ENCODE measurements around the gene UGT1A5. TPM values are rescaled to one million over a fixed set of nuclear protein-coding genes. Genes with fewer than 3 reads are reported as not detected.
"Not testable (repeated sequence)": the region's sequence is repeated elsewhere in the genome, so short reads cannot be mapped to it uniquely, and the experiment has no call there.

The UGT1A5 gene
- polyA plus RNA-seq, 2 donors, result 0.01 to 2.9 TPM

DNA sequence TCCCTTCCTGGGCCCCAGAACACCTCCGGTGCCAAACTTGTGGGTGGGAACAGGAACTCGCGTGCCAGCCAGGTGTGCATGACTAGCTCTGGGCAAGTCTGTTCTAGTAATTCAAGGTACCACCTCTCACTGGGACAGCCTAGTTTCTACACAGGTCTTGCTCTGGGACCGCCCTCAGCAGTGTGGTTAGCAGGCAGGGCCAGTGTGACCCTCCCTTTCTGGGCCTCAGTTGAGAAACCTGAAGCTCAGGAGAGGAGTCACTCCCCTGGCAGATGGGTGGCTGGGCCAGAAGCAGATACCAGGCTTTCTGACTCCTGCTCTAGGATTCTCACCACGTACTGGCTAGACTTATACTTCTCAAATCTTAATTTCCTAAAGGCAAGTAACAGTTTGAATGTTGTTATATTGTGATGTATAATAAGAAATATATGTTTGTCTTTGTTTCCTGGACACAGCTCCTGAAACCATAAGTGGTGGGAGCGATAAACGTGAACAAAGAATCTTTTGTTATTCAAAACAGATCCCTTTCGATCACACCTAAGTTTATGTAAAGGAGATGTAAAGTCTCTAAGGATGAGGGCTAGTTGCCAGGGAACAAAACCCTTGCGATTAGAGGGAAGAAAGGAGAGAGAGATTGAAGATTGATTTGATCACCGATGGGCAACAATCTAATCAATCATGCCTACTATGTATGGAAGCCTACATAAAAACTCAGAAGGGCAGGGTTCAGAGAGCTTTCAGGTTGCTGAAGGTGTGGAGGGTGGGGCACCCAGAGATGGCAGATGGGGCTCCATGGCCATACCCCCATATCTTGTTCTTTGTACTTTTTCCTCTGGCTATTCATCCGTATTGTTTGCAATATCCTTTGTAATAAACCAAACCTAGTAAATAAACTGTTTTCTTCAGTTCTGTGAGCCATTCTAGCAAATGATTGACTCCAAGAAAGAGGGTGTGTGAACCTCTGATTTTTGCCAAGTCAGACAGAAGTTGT, 21.0 kb upstream of the UGT1A5 start:
- peak overlapping the region; percentile 22 to 55 for H3K4me3 ChIP-seq (ENCODE audit: low read depth in 1 of 2, low read length in 2 of 2)

DNA sequence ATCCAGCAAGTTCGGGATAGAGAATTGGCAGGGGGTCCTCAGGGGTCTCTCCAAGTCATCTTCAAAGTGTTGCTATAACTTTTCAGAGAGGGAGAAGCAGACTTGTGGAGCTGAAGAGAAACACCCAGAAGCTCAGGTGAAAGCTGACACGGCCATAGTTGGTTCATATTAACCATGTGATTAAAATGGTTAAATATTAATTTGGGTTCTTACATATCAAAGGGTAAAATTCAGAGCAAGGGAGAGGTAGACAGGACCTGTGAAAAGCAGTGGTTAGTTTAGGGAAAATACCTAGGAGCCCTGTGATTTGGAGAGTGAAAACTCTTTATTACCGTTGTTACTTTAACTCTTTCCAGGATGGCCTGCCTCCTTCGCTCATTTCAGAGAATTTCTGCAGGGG, 20.1 kb upstream of the UGT1A5 start, which contains the start of gene UGT1A6:
TSS of gene UGT1A6 (plus strand) at position 243 of the 400 bp plus-strand sequence. CDS start at position 358, 115 bp downstream.
- no peaks in the 10 kb centered on the region for H3K9me3 ChIP-seq (ENCODE audit: control insufficient read depth in 2 of 2, insufficient read depth in 1 of 2, low read depth in 1 of 2, low read length in 1 of 2)
- H3K27me3 ChIP-seq (ENCODE audit: control insufficient read depth in 1 of 2, insufficient read depth in 2 of 2, low read length in 2 of 2), result no peaks in the 10 kb centered on the region
- H3K4me1 ChIP-seq (ENCODE audit: control insufficient read depth in 2 of 2, insufficient read depth in 2 of 2, low read length in 1 of 2), result peaks cover 0 to 6% of the 10 kb centered on the region in 2 donors
- H3K27ac ChIP-seq (ENCODE audit: low read depth in 2 of 2, low read length in 1 of 2), result peak within 1 kb of the TSS; percentile 85 to 86
- WGBS, 2 donors, result 52 to 70% methylated on average over 4 of the region's 4 CpGs
- peak within 1 kb of the TSS; percentile 22 to 55 for H3K4me3 ChIP-seq (ENCODE audit: low read depth in 1 of 2, low read length in 2 of 2)
- H3K36me3 ChIP-seq (ENCODE audit: control insufficient read depth in 2 of 2, insufficient read depth in 2 of 2, low read length in 1 of 2), result no peaks in the 10 kb centered on the region

More for the DNA sequence above, 21.0 kb upstream of the UGT1A5 start:
- Histone ChIP-seq H3K9me3 (ENCODE audit: control insufficient read depth in 2 of 2, insufficient read depth in 1 of 2, low read depth in 1 of 2, low read length in 1 of 2) (no peaks in the 10 kb centered on the region), H3K27me3 (ENCODE audit: control insufficient read depth in 1 of 2, insufficient read depth in 2 of 2, low read length in 2 of 2) (no peaks in the 10 kb centered on the region), H3K4me1 (ENCODE audit: control insufficient read depth in 2 of 2, insufficient read depth in 2 of 2, low read length in 1 of 2) (peaks cover 0 to 6% of the 10 kb centered on the region in 2 donors), H3K27ac (ENCODE audit: low read depth in 2 of 2, low read length in 1 of 2) (peak overlapping the region; percentile 86 to 91), H3K36me3 (ENCODE audit: control insufficient read depth in 2 of 2, insufficient read depth in 2 of 2, low read length in 1 of 2) (no peaks in the 10 kb centered on the region)
- 47 to 51% methylated on average over 11 of the region's 11 CpGs for WGBS, 2 donors

DNA sequence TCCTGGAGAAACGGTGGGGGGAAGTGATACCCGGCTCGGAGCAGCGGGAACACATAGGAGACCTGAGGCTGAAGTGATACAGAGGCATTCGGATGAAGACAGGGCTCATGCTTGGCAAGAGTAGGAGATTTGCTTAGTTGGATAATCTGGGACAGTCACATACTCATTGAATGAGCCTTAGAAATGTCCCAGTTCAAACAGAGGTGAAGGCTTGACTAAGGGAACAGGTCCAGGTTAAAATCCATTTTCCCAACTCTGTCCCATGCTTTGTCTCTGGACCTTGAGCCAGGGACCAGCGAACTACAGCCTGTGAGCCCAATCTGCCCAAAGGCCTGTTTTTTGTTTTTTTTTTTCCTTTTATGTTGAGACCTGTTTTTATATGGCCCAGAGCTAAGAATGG, 18.7 kb upstream of the UGT1A5 start:
- Histone ChIP-seq H3K4me3 (ENCODE audit: low read depth in 1 of 2, low read length in 2 of 2) (peak overlapping the region in 1 of 2 donors; percentile 55), H3K27ac (ENCODE audit: low read depth in 2 of 2, low read length in 1 of 2) (peak overlapping the region; percentile 26 to 85), H3K9me3 (ENCODE audit: control insufficient read depth in 2 of 2, insufficient read depth in 1 of 2, low read depth in 1 of 2, low read length in 1 of 2) (no peaks in the 10 kb centered on the region), H3K27me3 (ENCODE audit: control insufficient read depth in 1 of 2, insufficient read depth in 2 of 2, low read length in 2 of 2) (no peaks in the 10 kb centered on the region), H3K36me3 (ENCODE audit: control insufficient read depth in 2 of 2, insufficient read depth in 2 of 2, low read length in 1 of 2) (no peaks in the 10 kb centered on the region), H3K4me1 (ENCODE audit: control insufficient read depth in 2 of 2, insufficient read depth in 2 of 2, low read length in 1 of 2) (peaks cover 0 to 10% of the 10 kb centered on the region in 2 donors)
- 44 to 48% methylated on average over 6 of the region's 6 CpGs for WGBS, 2 donors

- H3K36me3 ChIP-seq (ENCODE audit: control insufficient read depth in 2 of 2, insufficient read depth in 2 of 2, low read length in 1 of 2), result no peaks in the 10 kb centered on the region
- peak overlapping the region in 1 of 2 donors; percentile 68 for H3K27ac ChIP-seq (ENCODE audit: low read depth in 2 of 2, low read length in 1 of 2)
- no peaks in the 10 kb centered on the region for H3K27me3 ChIP-seq (ENCODE audit: control insufficient read depth in 1 of 2, insufficient read depth in 2 of 2, low read length in 2 of 2)
- peaks cover 0 to 4% of the 10 kb centered on the region in 2 donors for H3K4me1 ChIP-seq (ENCODE audit: control insufficient read depth in 2 of 2, insufficient read depth in 2 of 2, low read length in 1 of 2)
- 78 to 82% methylated on average over 4 of the region's 4 CpGs for WGBS, 2 donors
- peaks cover 0 to under 1% of the 10 kb centered on the region in 2 donors for H3K9me3 ChIP-seq (ENCODE audit: control insufficient read depth in 2 of 2, insufficient read depth in 1 of 2, low read depth in 1 of 2, low read length in 1 of 2)
- no peak overlapping the region for H3K4me3 ChIP-seq (ENCODE audit: low read depth in 1 of 2, low read length in 2 of 2)
These were observed 14.0 kb upstream of the UGT1A5 start for GRCh38 chr2:233698740-233699139.

DNA sequence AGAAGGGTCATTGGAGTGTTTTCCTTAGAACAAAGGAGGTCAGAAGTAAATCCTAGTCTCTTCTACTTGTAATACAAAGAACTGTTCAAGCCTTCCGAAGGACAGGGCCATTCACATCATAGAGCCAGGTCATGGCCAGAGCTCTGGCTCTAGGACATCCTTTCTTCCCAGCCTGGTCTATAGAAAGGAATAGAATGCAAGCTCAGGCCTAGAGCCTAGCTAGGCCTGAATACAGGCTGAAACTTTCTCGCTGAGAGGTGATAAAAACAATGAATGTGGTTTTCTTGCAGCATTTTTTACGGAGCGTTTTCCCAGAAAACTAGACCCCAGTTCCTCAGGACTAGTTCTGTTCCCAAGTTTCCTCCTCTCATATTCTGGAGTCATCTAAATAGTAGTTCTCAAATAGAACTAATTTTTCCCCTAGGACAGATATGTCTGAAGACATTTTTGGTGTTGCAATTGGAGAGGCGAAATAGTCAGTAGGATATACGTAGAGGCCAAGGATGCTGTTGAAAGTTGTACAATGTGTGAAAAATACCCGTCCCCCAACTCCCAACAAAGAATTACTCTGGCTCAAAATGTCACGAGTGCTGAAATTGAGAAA, 13.2 kb upstream of the UGT1A5 start:
- 90% methylated on average over 8 of the region's 8 CpGs for WGBS, 2 donors
- Histone ChIP-seq H3K36me3 (ENCODE audit: control insufficient read depth in 2 of 2, insufficient read depth in 2 of 2, low read length in 1 of 2) (no peaks in the 10 kb centered on the region), H3K27me3 (ENCODE audit: control insufficient read depth in 1 of 2, insufficient read depth in 2 of 2, low read length in 2 of 2) (no peaks in the 10 kb centered on the region), H3K4me1 (ENCODE audit: control insufficient read depth in 2 of 2, insufficient read depth in 2 of 2, low read length in 1 of 2) (peaks cover 0 to 4% of the 10 kb centered on the region in 2 donors), H3K27ac (ENCODE audit: low read depth in 2 of 2, low read length in 1 of 2) (peak overlapping the region; percentile 52 to 82), H3K9me3 (ENCODE audit: control insufficient read depth in 2 of 2, insufficient read depth in 1 of 2, low read depth in 1 of 2, low read length in 1 of 2) (peaks cover 0 to 2% of the 10 kb centered on the region in 2 donors), H3K4me3 (ENCODE audit: low read depth in 1 of 2, low read length in 2 of 2) (no peak overlapping the region)

- H3K27ac ChIP-seq (ENCODE audit: low read depth in 2 of 2, low read length in 1 of 2), result peak overlapping the region; percentile 52 to 82
These were observed 12.6 kb upstream of the UGT1A5 start for GRCh38 chr2:233700028-233700635.

GRCh38 chr2:233700842-233701241, 11.9 kb upstream of the UGT1A5 start:
- not testable (repeated sequence) for H3K36me3 ChIP-seq (ENCODE audit: control insufficient read depth in 2 of 2, insufficient read depth in 2 of 2, low read length in 1 of 2); H3K4me1 ChIP-seq (ENCODE audit: control insufficient read depth in 2 of 2, insufficient read depth in 2 of 2, low read length in 1 of 2); H3K4me3 ChIP-seq (ENCODE audit: low read depth in 1 of 2, low read length in 2 of 2); H3K27me3 ChIP-seq (ENCODE audit: control insufficient read depth in 1 of 2, insufficient read depth in 2 of 2, low read length in 2 of 2); H3K27ac ChIP-seq (ENCODE audit: low read depth in 2 of 2, low read length in 1 of 2); H3K9me3 ChIP-seq (ENCODE audit: control insufficient read depth in 2 of 2, insufficient read depth in 1 of 2, low read depth in 1 of 2, low read length in 1 of 2)
- 93% methylated on average over 5 of the region's 5 CpGs for WGBS, 2 donors

More at GRCh38 chr2:233700028-233700635, 12.6 kb upstream of the UGT1A5 start:
- no peaks in the 10 kb centered on the region for H3K27me3 ChIP-seq (ENCODE audit: control insufficient read depth in 1 of 2, insufficient read depth in 2 of 2, low read length in 2 of 2)
- H3K36me3 ChIP-seq (ENCODE audit: control insufficient read depth in 2 of 2, insufficient read depth in 2 of 2, low read length in 1 of 2), result no peaks in the 10 kb centered on the region
- H3K9me3 ChIP-seq (ENCODE audit: control insufficient read depth in 2 of 2, insufficient read depth in 1 of 2, low read depth in 1 of 2, low read length in 1 of 2), result peaks cover 0 to 2% of the 10 kb centered on the region in 2 donors
- 19 to 31% methylated on average over 1 of the region's 1 CpG for WGBS, 2 donors
- H3K4me1 ChIP-seq (ENCODE audit: control insufficient read depth in 2 of 2, insufficient read depth in 2 of 2, low read length in 1 of 2), result peaks cover 0 to 4% of the 10 kb centered on the region in 2 donors
- H3K4me3 ChIP-seq (ENCODE audit: low read depth in 1 of 2, low read length in 2 of 2), result no peak overlapping the region

- Histone ChIP-seq H3K9me3 (ENCODE audit: control insufficient read depth in 2 of 2, insufficient read depth in 1 of 2, low read depth in 1 of 2, low read length in 1 of 2) (peaks cover 0 to 2% of the 10 kb centered on the region in 2 donors), H3K27me3 (ENCODE audit: control insufficient read depth in 1 of 2, insufficient read depth in 2 of 2, low read length in 2 of 2) (no peaks in the 10 kb centered on the region), H3K36me3 (ENCODE audit: control insufficient read depth in 2 of 2, insufficient read depth in 2 of 2, low read length in 1 of 2) (no peaks in the 10 kb centered on the region), H3K4me3 (ENCODE audit: low read depth in 1 of 2, low read length in 2 of 2) (no peak overlapping the region), H3K4me1 (ENCODE audit: control insufficient read depth in 2 of 2, insufficient read depth in 2 of 2, low read length in 1 of 2) (peaks cover 0 to 13% of the 10 kb centered on the region in 2 donors), H3K27ac (ENCODE audit: low read depth in 2 of 2, low read length in 1 of 2) (no peak overlapping the region)
- WGBS, 2 donors, result 61 to 67% methylated on average over 3 of the region's 3 CpGs
These were observed 10.5 kb upstream of the UGT1A5 start for GRCh38 chr2:233702238-233702637.

GRCh38 chr2:233705911-233706506, 6.7 kb upstream of the UGT1A5 start:
- no peaks in the 10 kb centered on the region for H3K36me3 ChIP-seq (ENCODE audit: control insufficient read depth in 2 of 2, insufficient read depth in 2 of 2, low read length in 1 of 2)
- no peak overlapping the region for H3K4me3 ChIP-seq (ENCODE audit: low read depth in 1 of 2, low read length in 2 of 2)
- H3K27ac ChIP-seq (ENCODE audit: low read depth in 2 of 2, low read length in 1 of 2), result peak overlapping the region; percentile 86 to 90
- H3K9me3 ChIP-seq (ENCODE audit: control insufficient read depth in 2 of 2, insufficient read depth in 1 of 2, low read depth in 1 of 2, low read length in 1 of 2), result peaks cover 0 to 2% of the 10 kb centered on the region in 2 donors
- peaks cover 0 to 10% of the 10 kb centered on the region in 2 donors for H3K4me1 ChIP-seq (ENCODE audit: control insufficient read depth in 2 of 2, insufficient read depth in 2 of 2, low read length in 1 of 2)
- 39 to 44% methylated on average over 4 of the region's 4 CpGs for WGBS, 2 donors
- no peaks in the 10 kb centered on the region for H3K27me3 ChIP-seq (ENCODE audit: control insufficient read depth in 1 of 2, insufficient read depth in 2 of 2, low read length in 2 of 2)

Data from esophagus (tissue), 2 donors.